22Rv1 (cell line): ENCODE data around the gene BTN3A1.

Experiments
- CTCF ChIP-seq: fragments of 450-650 bp; IDR thresholded peaks from 2 replicates; pipeline ENCODE4 v1.5.1; 2017; ENCODE audit warnings: mild to moderate bottlenecking
- ZFX ChIP-seq: fragments of 450-650 bp; IDR thresholded peaks from 2 replicates; pipeline ENCODE4 v1.6.1; 2017; ENCODE audit warnings: antibody characterized with exemption, borderline replicate concordance

DNA sequence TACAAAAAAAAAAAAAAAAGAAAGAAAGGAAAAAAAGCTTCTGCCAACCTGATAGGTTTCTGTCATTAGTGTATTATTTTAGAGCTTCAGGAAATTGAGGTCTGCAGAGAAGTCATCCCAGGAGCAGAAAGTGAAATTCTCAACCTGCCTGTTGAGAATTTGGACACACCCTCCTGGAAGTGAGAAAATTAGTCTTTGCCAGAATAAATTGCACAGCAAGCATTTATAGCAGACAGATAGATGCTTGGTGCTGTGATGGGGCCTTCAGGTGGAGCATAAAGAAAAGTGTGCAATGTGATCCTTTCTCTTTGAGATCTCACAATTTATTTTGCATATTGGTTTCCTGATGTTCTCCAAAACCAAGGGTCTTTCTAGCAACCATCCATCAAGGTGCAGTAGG is 14.5 kb upstream of the BTN3A1 start:
- TF ChIP-seq CTCF = no peak
- TF ChIP-seq ZFX = no peak
